ENCODE measurements around the gene OLFM4. TPM values are rescaled to one million over a fixed set of nuclear protein-coding genes. Genes with fewer than 3 reads are reported as not detected.

The OLFM4 gene
- total and polyA plus RNA-seq, 2 donors (not counting 3 experiments of a cell fraction or from before 2014, with no cell fraction given): not detected

GRCh38 chr13:53012707-53013106 lies 15.9 kb upstream of the OLFM4 start:
- intact Hi-C loops (cut with micrococcal nuclease) (no loop called here), dilution Hi-C loops (cut with MboI; ENCODE audit: extremely low pct_ligation_motif_present, low sequenced_read_pairs) (no loop called here)
- Histone ChIP-seq H3K79me2 (ENCODE audit: control insufficient read depth, insufficient read depth, low read length) (no peaks in the 10 kb centered on the region), H3K9me3 (replicated peaks; ENCODE audit: control insufficient read depth, insufficient read depth, low read length) (peaks cover 2% of the 10 kb centered on the region), H3K9ac (replicated peaks; ENCODE audit: extremely low read depth, insufficient read depth, low read length) (no peak overlapping the region), H3K4me2 (ENCODE audit: insufficient read depth, low read length) (no peak overlapping the region), H2AFZ (ENCODE audit: low read depth, low read length) (no peak overlapping the region), H3K4me1 (ENCODE audit: control insufficient read depth, extremely low read depth, insufficient read depth, low read length) (no peaks in the 10 kb centered on the region), H4K20me1 (replicated peaks; ENCODE audit: control insufficient read depth, extremely low read depth, insufficient read depth, low read length) (no peaks in the 10 kb centered on the region), H3K27ac (ENCODE audit: insufficient read depth, low read depth, low read length) (no peak overlapping the region), H3K9me1 (replicated peaks; ENCODE audit: control insufficient read depth, extremely low read depth, insufficient read depth, low read length) (no peaks in the 10 kb centered on the region), H3K4me3 (replicated peaks in 1 of 3; ENCODE audit: insufficient read depth in 1 of 3, low read depth in 1 of 3, low read length in 3 of 3) (no peak overlapping the region), H3K36me3 (ENCODE audit: control insufficient read depth in 2 of 2, extremely low read depth in 1 of 2, insufficient read depth in 2 of 2, low read length in 2 of 2) (no peaks in the 10 kb centered on the region), H3K27me3 (ENCODE audit: control insufficient read depth in 2 of 2, insufficient read depth in 2 of 2, low read length in 2 of 2) (no peaks in the 10 kb centered on the region)
- no TSS peak for BruUV-seq (replicated peaks)
- no peak for TF ChIP-seq POLR2AphosphoS5 (IDR thresholded peaks at IDR 0.05; ENCODE audit: insufficient read depth, low read depth, low read length)
- TF ChIP-seq FOS (IDR thresholded peaks at IDR 0.05; ENCODE audit: borderline replicate concordance, insufficient read depth, low read length): no peak
- no peak for TF ChIP-seq MAX (IDR thresholded peaks at IDR 0.05; ENCODE audit: insufficient read depth, insufficient read length)
- no peak for TF ChIP-seq GATA2 (IDR thresholded peaks at IDR 0.05; ENCODE audit: insufficient read depth, insufficient read length, low read depth, low read length)
- no peak for TF ChIP-seq POLR2A (IDR thresholded peaks at IDR 0.05; ENCODE audit: low read depth, low read length)
- no peak for TF ChIP-seq JUN (IDR thresholded peaks at IDR 0.05; ENCODE audit: borderline replicate concordance, insufficient read depth, insufficient read length, low read depth)
- TF ChIP-seq, protein P1, sequence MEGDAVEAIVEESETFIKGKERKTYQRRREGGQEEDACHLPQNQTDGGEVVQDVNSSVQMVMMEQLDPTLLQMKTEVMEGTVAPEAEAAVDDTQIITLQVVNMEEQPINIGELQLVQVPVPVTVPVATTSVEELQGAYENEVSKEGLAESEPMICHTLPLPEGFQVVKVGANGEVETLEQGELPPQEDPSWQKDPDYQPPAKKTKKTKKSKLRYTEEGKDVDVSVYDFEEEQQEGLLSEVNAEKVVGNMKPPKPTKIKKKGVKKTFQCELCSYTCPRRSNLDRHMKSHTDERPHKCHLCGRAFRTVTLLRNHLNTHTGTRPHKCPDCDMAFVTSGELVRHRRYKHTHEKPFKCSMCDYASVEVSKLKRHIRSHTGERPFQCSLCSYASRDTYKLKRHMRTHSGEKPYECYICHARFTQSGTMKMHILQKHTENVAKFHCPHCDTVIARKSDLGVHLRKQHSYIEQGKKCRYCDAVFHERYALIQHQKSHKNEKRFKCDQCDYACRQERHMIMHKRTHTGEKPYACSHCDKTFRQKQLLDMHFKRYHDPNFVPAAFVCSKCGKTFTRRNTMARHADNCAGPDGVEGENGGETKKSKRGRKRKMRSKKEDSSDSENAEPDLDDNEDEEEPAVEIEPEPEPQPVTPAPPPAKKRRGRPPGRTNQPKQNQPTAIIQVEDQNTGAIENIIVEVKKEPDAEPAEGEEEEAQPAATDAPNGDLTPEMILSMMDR (IDR thresholded peaks at IDR 0.05; ENCODE audit: extremely low read depth in 1 of 2, insufficient read depth in 1 of 2, low read depth in 1 of 2, low read length in 2 of 2): no peak
- TF ChIP-seq EZH2 (IDR thresholded peaks at IDR 0.05; ENCODE audit: borderline replicate concordance, low read depth, low read length, severe bottlenecking): no peak
- TF ChIP-seq MYC (IDR thresholded peaks at IDR 0.05; ENCODE audit: low read depth, low read length): no peak
- CTCF ChIA-PET: no interaction called here
- POLR2A ChIA-PET: no interaction called here
- FAIRE-seq: no peak
- no peak for DNase-seq (ENCODE audit: low read depth, low spot score)

All from endothelial cell of umbilical vein (primary cell).